G401 (cell line): ENCODE data around the gene ARHGEF25. TPM values are rescaled to one million over a fixed set of nuclear protein-coding genes. Genes with fewer than 3 reads are reported as not detected.
"Not testable (repeated sequence)": the region's sequence is repeated elsewhere in the genome, so short reads cannot be mapped to it uniquely, and the experiment has no call there.

Source experiments
- DNase-seq: peaks from one replicate; pipeline ENCODE4 v3.0.0-alpha.2; 2015; ENCODE audit warnings: low spot score
- in situ Hi-C: cut with HindIII; loops from 2 replicates; pipeline ENCODE4 v1.10.0; 2016; ENCODE audit warnings: low sequenced_read_pairs, mixed read lengths
- total RNA-seq: library from RNA; depleted of rRNA; stranded (reverse); fragments of >200 nt; shearing (Covaris generic); gene quantifications from 2 replicates; pipeline ENCODE4 v1.2.3, GENCODE V29; 2014

ARHGEF25 gene
- total RNA-seq, 1 experiment from 2014 or later = 4.6 TPM

DNA sequence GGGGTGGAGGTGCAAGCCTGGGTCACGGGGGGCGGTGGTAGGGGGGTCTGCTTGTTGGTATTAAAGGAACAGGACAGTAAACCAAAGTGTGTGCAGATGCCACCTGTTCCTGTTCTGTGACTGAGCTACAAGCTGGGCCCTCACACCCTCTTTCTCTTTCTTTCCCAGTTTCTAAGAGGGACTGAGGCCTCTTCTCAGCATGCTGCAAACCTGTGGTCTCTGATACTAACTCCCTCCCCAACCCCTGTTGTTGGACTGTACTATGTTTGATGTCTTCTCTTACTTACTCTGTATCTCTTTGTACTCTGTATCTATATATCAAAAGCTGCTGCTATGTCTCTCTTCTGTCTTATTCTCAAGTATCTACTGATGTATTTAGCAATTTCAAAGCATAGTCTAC lies 27.2 kb upstream of the ARHGEF25 start:
- no peak for DNase-seq
- in situ Hi-C loops = no loop called here

GRCh38 chr12:57584690-57585089 lies 26.5 kb upstream of the ARHGEF25 start:
- no peak for DNase-seq
- in situ Hi-C loops = no loop called here

GRCh38 chr12:57585156-57585555 lies 26.1 kb upstream of the ARHGEF25 start:
- in situ Hi-C loops = no loop called here
- DNase-seq = no peak

DNA sequence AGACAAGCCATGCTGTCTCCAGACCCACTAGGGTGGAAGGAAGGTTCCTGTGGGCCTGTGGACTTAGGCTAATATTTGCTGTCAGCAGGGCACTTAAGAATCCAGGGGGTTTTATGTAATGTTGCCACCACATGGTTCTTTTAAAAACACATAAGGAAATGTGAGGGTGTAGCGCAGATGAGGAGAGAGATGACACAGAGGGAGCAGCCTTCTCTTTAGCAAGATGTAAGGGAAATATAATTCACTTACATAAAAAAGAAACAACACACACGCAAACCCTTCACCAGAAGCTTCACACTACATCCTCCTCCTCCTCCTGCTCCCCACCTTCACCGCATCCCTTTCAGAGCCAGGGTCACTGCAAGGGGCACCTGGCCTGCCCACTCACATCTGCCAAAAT lies 25.1 kb upstream of the ARHGEF25 start:
- in situ Hi-C loops = no loop called here
- DNase-seq = no peak

DNA sequence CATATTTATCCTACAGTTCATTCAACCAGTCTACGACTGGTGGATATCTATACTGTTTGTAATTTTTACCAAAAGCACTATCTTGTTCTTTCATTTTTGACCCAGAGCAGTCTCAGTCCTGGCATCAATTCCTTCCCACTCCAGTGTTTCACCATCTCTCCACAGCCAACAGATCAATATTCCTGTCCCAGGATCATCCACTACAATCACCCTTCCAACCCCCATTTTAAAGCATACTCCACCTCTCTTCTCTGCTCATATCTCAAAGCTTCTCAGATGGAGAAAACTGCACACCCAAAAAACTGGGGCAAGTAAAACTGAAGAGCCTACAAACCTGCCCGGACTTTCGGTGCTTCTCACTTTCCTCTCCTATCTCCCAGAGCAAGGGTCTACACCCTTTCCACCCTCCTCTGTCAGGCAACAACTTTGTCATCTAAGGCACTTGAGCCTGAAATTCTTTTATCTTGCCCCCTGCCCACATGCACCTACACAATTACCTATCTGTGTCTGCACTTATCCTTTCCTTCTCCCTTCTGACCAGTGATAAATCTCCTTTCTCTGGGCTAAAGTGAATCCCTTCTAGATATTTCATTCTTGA lies 24.3 kb upstream of the ARHGEF25 start:
- in situ Hi-C loops = no loop called here

GRCh38 chr12:57588951-57589610 lies 22.2 kb upstream of the ARHGEF25 start:
- DNase-seq, in situ Hi-C loops: not testable (repeated sequence)

More for the DNA sequence above, 24.3 kb upstream of the ARHGEF25 start:
- no peak for DNase-seq

DNA sequence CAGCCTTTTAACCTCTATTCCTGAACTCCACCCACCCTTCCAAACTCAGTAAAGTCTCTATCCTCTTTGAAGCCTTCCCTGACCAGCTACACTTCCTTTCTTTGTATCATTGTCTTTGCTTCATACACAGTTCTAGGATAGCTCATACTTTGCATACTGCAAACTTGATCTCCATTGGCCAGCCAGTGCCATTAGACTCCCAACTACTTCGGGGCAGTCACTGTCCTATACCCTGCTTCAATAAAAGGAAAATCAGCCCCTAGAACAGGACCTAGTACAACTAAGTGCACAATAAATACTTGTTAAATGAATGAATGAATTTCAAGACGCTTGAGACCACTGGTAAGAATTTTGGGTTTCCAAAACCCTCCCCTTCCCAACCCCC lies 20.8 kb upstream of the ARHGEF25 start:
- DNase-seq = no peak
- in situ Hi-C loops = no loop called here

DNA sequence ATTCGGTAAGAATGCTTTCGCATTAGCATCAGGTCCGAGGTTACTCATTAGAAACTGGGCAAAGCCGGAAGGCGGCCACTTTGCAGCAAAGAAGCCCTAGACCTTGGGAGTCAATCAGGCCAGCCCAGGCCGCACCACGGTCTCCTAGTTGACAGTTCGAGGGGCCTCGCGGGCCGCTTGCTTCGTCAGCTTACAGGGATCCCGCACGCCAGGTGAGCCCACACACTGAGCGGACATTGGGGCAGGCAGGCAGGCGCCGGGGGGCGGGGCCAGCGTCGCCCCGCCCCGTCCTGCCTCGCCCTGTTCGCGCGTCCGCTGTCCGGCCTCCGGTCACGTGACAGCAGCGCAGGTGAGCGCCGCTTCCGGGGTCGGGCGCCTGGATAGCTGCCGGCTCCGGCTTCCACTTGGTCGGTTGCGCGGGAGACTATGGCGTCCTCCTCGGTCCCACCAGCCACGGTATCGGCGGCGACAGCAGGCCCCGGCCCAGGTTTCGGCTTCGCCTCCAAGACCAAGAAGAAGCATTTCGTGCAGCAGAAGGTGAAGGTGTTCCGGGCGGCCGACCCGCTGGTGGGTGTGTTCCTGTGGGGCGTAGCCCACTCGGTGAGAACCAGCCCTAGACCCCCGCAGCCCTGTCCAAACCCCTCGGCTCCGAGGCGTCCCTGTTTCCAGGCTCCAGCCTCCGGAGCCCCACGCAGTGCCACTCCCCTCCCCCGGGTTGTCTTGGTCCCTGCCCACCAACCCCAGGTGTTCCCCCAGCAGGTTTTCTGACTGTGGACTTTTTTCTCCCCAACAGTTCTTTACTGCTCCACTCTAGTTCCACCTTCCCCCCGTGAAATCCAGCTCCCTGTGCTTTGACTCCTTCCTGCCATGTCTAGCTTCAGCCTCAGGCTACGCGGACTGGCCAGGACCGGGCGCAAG lies 20.1 kb upstream of the ARHGEF25 start, which contains the start of gene PIP4K2C:
Gene PIP4K2C, plus strand, starts transcription at position 329 of the 918 bp plus-strand sequence. Its CDS starts 98 bp downstream, at position 427.
- in situ Hi-C loops = no loop called here
- DNase-seq = peak; percentile 86

DNA sequence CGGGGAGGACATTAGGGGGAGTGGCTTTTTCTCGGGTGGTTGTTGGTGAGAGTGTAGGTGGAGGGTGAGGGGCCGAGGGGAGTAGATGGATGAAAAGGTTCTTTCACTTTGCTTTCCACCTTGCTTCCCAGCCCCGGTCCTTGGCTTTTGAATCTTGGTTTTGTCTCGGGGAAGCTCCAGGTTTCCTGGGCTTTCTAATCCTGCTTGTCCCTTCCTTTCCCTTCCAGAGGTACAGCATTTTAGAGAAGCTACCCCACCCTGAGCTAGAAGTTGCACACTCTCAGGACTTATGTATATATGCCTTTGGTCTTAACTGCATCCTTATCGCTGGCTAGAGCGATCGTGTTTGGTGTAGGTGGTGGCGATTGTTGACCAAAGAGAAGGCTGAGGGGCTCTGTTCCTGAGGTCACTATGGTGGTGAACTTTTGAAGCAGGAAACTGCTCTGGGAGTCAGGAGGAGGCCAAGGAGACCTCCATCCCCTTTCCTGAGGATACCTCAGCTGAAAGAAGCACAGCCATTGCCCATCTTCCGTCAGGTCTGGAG lies 19.4 kb upstream of the ARHGEF25 start:
- no peak for DNase-seq
- in situ Hi-C loops = no loop called here

- in situ Hi-C loops = no loop called here
These were observed 18.6 kb upstream of the ARHGEF25 start for GRCh38 chr12:57592551-57593165.

GRCh38 chr12:57593187-57593586 lies 18.0 kb upstream of the ARHGEF25 start:
- DNase-seq = no peak
- in situ Hi-C loops = no loop called here

More at GRCh38 chr12:57592551-57593165, 18.6 kb upstream of the ARHGEF25 start:
- no peak for DNase-seq

DNA sequence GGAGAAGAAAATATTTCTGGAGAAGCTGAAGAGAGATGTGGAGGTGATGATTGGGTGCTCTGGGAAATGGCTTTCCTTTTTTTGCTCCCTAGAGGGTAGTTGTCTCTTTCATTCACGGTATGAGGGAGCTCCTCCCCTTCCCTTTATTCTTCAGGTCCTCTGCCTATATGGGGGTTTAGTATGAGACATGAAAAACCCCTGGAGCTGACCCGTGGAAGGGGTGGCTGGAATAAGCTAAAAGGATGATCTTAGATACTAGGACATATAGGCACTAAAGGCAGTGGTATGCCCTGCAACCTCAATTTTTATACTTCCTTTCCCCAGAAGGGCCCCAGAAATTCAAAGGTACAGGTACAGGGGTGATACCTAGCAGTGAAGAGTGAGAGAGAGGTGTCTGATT lies 10.8 kb upstream of the ARHGEF25 start:
- no peak for DNase-seq
- in situ Hi-C loops = no loop called here

GRCh38 chr12:57602544-57602943 lies 8.7 kb upstream of the ARHGEF25 start:
- in situ Hi-C loops = no loop called here
- no peak for DNase-seq

DNA sequence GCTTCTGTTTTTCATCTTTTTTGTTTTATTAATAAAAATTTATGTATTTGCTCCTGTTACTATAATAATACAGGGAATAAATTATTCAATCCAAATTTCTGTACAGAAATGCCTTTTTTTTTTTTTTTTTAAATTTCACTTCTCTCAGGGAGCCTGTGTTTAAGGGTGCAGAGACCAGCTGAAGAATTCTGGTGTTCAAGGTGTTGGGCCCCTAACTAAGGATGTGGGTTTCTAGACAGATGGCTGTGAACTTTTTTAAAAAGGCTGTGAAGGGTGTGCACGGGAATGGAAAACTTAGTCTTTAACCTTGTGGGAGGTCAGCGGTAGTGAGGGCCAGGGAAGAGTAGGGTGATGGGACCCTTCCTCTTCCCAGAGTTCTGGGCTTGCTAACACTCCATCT lies 7.9 kb upstream of the ARHGEF25 start:
- in situ Hi-C loops = no loop called here
- no peak for DNase-seq

- in situ Hi-C loops = no loop called here
- DNase-seq = peak; percentile 89
These were observed 7.3 kb upstream of the ARHGEF25 start for GRCh38 chr12:57603815-57604453.

- in situ Hi-C loops = no loop called here
- DNase-seq = peak; percentile 74
These were observed 6.7 kb upstream of the ARHGEF25 start, which contains the start of gene DTX3 for GRCh38 chr12:57604454-57604991. Gene DTX3 (plus strand): TSS chr12:57604824. CDS start chr12:57606518, 1,694 bp downstream.

GRCh38 chr12:57604992-57605810 lies 6.0 kb upstream of the ARHGEF25 start:
- peak; percentile 63 for DNase-seq
- in situ Hi-C loops = no loop called here
